OCI-LY7 (cell line): ENCODE results near the gene PHACTR1. TPM values are rescaled to one million over a fixed set of nuclear protein-coding genes. Genes with fewer than 3 reads are reported as not detected.

Source experiments
- BruUV-seq: library from RNA; stranded (reverse); fragments of 400-500 nt; replicated peaks from 2 replicates; lab custom pipeline; 2021; lab: Mats Ljungman, UMichigan
- CTCF ChIA-PET: fragments of 300-600 bp; sonication (Branson Sonifier 250); formaldehyde crosslinking; loops from one replicate; lab custom pipeline; 2022; ENCODE audit warnings: antibody characterized with exemption; ENCODE audit not compliant: unreplicated experiment; lab: Charles Lee
- POLR2A ChIA-PET: fragments of 300-600 bp; sonication (Branson Sonifier 250); formaldehyde crosslinking; loops from one replicate; lab custom pipeline; 2022; ENCODE audit warnings: antibody characterized with exemption; lab: Charles Lee
- DNase-seq: peaks from one replicate; pipeline ENCODE4 v3.0.0-alpha.2; 2015; ENCODE audit warnings: low spot score
- H2AFZ ChIP-seq: fragments of 200-600 bp; sonication (generic), shearing (Covaris generic); 2 replicates; pipeline ENCODE4 v1.6.1; 2014; ENCODE audit warnings: mild to moderate bottlenecking, antibody characterized with exemption, low read length, moderate library complexity
- H3K27ac ChIP-seq: fragments of 200-600 bp; sonication (generic); 2 replicates; pipeline ENCODE4 v1.5.1; 2014; ENCODE audit warnings: mixed run types, low read depth, mild to moderate bottlenecking, moderate library complexity, low read length, inconsistent platforms; ENCODE audit not compliant: poor library complexity, severe bottlenecking
- H3K36me3 ChIP-seq: fragments of 200-600 bp; sonication (generic); 2 replicates; pipeline ENCODE4 v1.6.1; 2014; ENCODE audit warnings: mild to moderate bottlenecking, antibody characterized with exemption, low read length, moderate library complexity, mixed read lengths; ENCODE audit not compliant: insufficient read depth
- H3K4me1 ChIP-seq: fragments of 200-600 bp; sonication (generic); 2 replicates; pipeline ENCODE4 v1.5.1; 2014; ENCODE audit warnings: mild to moderate bottlenecking, low read length; ENCODE audit not compliant: insufficient read depth, poor library complexity, severe bottlenecking
- H3K4me2 ChIP-seq: fragments of 200-600 bp; sonication (generic); 2 replicates; pipeline ENCODE4 v1.6.1; 2014; ENCODE audit warnings: mild to moderate bottlenecking, low read length
- H3K4me3 ChIP-seq: fragments of 200-600 bp; sonication (generic); 2 replicates; pipeline ENCODE4 v1.5.1; 2014; ENCODE audit warnings: mild to moderate bottlenecking, low read depth, low read length; ENCODE audit not compliant: poor library complexity, severe bottlenecking
- H3K79me2 ChIP-seq: fragments of 200-600 bp; sonication (generic); 2 replicates; pipeline ENCODE4 v1.6.1; 2016; ENCODE audit warnings: low read depth, mild to moderate bottlenecking, low read length, moderate library complexity, mixed read lengths; ENCODE audit not compliant: insufficient read depth
- H3K9me2 ChIP-seq: fragments of 200-600 bp; sonication (generic); 2 replicates; pipeline ENCODE4 v1.6.1; 2016; ENCODE audit warnings: mild to moderate bottlenecking, low read length, mixed read lengths; ENCODE audit not compliant: insufficient read depth
- H3K9me3 ChIP-seq: fragments of 200-600 bp; sonication (generic); 2 replicates; pipeline ENCODE4 v1.6.1; 2014; ENCODE audit warnings: mild to moderate bottlenecking, mixed run types, low read length, mixed read lengths
- H4K20me1 ChIP-seq: fragments of 200-600 bp; sonication (generic); 2 replicates; pipeline ENCODE4 v1.6.1; 2014; ENCODE audit warnings: mild to moderate bottlenecking, antibody characterized with exemption, low read length, moderate library complexity, mixed read lengths; ENCODE audit not compliant: insufficient read depth
- EZH2phosphoT487 ChIP-seq: fragments of 200-600 bp; sonication (generic); IDR thresholded peaks from 2 replicates; pipeline ENCODE4 v1.6.1; 2018; ENCODE audit warnings: low read depth, borderline replicate concordance, mild to moderate bottlenecking, mixed run types, antibody characterized with exemption, low read length, moderate library complexity, mixed read lengths
- intact Hi-C: fragments of 100-400 bp; cut with micrococcal nuclease; formaldehyde crosslinking; loops from one replicate; pipeline ENCODE4 v1.10.0; 2022; ENCODE audit not compliant: unreplicated experiment
- total RNA-seq, 2 experiments: library from RNA; depleted of rRNA in 1 of 2; stranded (reverse); fragments of >200 nt in 1 of 2; shearing (Covaris generic) in 1 of 2; gene quantifications; 2 replicates each; pipeline ENCODE4 v1.2.3, GENCODE V29; 2014 to 2022
- TF ChIP-seq, protein P1 (sequence below): fragments of 200-600 bp; sonication (generic); conservative IDR thresholded peaks from 2 replicates; pipeline ENCODE4 v1.5.1; 2014; ENCODE audit warnings: mild to moderate bottlenecking, antibody characterized with exemption, low read length, moderate library complexity, mixed read lengths

The PHACTR1 gene
- total RNA-seq, 2 experiments from 2014 or later, result 25.1 to 46.6 TPM

DNA sequence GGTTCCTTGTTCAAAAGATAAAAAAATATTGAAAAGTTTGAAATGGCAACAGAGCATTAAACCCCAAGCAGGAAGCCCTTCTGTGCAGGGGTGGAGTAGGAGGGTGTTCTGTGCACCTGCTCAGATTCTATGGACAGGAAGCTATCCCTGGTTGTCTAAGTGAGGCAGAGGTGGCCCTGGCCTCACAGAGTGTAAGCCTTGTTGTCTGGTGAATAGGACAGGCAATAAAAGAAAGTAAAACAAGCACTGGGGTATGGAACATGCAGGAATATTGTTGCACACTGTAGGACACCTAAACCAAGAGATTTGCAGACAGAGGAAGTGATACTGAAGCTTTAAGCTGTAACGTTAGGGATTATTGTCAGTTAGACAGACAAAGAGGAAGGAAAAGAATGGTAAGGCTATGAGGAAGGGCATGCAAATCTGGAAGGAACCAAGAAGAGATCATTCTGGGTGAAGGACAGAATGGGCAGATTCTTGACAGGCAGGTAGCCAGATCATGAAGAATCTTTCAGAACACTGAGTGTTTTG lies 545.0 kb downstream of the PHACTR1 start:
- intact Hi-C loops, result loop anchor here (1.0 to 2.0 kb wide), 4 partner anchors 13 to 167 kb away; no protein-coding TSS in a partner anchor
- peaks cover 63% of the 10 kb centered on the region for H3K4me1 ChIP-seq

DNA sequence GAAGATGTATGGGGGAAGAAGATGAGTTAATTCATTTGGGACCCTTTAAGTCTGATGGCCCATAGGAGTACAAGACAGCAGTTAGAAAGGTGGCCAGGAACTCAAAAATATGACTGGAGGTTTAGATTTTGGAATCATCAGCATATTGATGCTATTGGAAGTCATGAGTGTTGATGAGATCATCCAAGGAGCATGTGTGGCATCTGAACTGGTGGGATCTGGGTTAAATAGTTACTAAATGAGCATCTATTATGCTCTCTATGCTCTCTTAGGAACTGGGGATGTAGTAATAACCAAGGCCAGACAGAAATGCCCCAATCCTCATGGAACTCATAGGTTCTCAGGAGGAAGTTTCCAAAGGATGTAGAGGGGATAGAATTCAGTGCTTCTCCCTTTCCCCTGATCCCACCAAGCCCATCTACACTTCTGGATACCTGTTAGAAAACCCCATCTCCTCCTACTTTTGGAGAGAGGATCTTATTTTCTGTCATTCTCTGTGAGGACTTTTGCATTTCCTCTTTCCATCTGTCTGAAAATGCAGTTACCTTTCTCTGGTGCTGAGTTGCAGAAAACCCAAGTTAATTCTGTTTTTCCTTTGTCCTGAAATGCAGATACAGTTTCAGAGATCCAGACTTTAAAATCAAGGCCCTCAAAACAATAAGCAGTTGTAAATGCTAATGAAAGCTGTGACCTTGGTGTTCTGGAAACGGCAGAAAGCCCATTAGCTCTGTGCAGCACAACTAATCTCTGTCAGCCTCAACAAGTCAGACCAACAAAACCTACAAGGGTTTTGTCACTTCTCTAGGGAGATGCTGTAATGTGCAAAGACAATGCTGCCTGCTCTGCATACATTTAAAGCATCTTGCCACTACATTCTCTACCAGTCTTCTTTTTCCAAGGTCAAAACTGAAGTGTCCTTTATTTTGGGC lies 546.0 kb downstream of the PHACTR1 start:
- Histone ChIP-seq H3K4me1 (peaks cover 69% of the 10 kb centered on the region), H3K4me2 (peak overlapping the region; percentile 80), H3K79me2 (no peaks in the 10 kb centered on the region), H3K36me3 (no peaks in the 10 kb centered on the region; the same call in 1 of the 2 replicates), H3K27ac (peak overlapping the region; percentile 94), H3K4me3 (peak overlapping the region; percentile 59), H2AFZ (peak overlapping the region; percentile 69), H4K20me1 (no peaks in the 10 kb centered on the region), H3K9me2 (no peaks in the 10 kb centered on the region), H3K9me3 (0 out of 2 replicates have a peak, but pooled peaks cover 4% of the 10 kb centered on the region)
- BruUV-seq, result no TSS peak
- ChIA-PET POLR2A (interaction anchor here (0.5 to 2.8 kb wide), 9 partner anchors 10 to 163 kb away, joined by 3 to 16 read pairs (median 6); partner anchors contain the start of gene TBC1D7), CTCF (no interaction called here)
- TF ChIP-seq, protein P1, sequence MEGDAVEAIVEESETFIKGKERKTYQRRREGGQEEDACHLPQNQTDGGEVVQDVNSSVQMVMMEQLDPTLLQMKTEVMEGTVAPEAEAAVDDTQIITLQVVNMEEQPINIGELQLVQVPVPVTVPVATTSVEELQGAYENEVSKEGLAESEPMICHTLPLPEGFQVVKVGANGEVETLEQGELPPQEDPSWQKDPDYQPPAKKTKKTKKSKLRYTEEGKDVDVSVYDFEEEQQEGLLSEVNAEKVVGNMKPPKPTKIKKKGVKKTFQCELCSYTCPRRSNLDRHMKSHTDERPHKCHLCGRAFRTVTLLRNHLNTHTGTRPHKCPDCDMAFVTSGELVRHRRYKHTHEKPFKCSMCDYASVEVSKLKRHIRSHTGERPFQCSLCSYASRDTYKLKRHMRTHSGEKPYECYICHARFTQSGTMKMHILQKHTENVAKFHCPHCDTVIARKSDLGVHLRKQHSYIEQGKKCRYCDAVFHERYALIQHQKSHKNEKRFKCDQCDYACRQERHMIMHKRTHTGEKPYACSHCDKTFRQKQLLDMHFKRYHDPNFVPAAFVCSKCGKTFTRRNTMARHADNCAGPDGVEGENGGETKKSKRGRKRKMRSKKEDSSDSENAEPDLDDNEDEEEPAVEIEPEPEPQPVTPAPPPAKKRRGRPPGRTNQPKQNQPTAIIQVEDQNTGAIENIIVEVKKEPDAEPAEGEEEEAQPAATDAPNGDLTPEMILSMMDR, result no peak
- no peak for TF ChIP-seq EZH2phosphoT487
- intact Hi-C loops, result no loop called here
- DNase-seq, result peak; percentile 49

More for the DNA sequence above, 545.0 kb downstream of the PHACTR1 start:
- H3K9me3 ChIP-seq, result peaks cover 4% of the 10 kb centered on the region; the same call in 1 of the 2 replicates
- BruUV-seq, result no TSS peak
- peak overlapping the region; percentile 94 for H3K27ac ChIP-seq
- H3K79me2 ChIP-seq, result no peaks in the 10 kb centered on the region
- no peaks in the 10 kb centered on the region for H3K9me2 ChIP-seq
- POLR2A ChIA-PET, result interaction anchor here (0.6 to 2.5 kb wide), 14 partner anchors 9 to 220 kb away, joined by 3 to 16 read pairs (median 4); partner anchors contain the start of gene TBC1D7
- H3K4me2 ChIP-seq, result peak overlapping the region; percentile 80
- peak; percentile 97 for DNase-seq
- peak overlapping the region; percentile 34; the same call in 1 of the 2 replicates for H2AFZ ChIP-seq
- H3K36me3 ChIP-seq, result no peaks in the 10 kb centered on the region; the same call in 1 of the 2 replicates
- no peaks in the 10 kb centered on the region for H4K20me1 ChIP-seq
- peak overlapping the region; percentile 59 for H3K4me3 ChIP-seq
- CTCF ChIA-PET, result interaction anchor here (0.7 to 1.0 kb wide), 2 partner anchors 24 to 67 kb away, joined by 3 to 4 read pairs; no protein-coding TSS in a partner anchor
- no peak for TF ChIP-seq EZH2phosphoT487
- TF ChIP-seq, protein P1, result no peak
